ENCODE data around the gene NANOS1.

DNA sequence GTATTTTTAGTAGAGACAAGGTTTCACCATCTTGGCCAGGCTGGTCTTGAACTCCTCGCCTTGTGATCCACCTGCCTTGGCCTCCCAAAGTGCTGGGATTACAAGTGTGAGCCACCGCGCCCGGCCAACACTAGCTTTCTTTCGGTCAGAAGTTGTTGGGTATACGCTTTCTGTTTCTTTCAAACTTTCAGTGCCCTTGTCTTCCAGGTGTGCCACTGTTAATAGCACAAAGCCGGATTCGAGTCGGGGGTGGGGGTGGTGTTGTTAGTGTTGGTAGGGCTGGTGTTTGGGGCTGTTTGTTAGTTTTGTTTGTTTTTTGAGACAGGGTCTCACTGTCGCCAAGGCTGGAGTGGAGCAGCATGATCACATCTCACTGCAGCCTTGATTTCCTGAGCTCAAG is 33.8 kb upstream of the NANOS1 start:
- TF ChIP-seq EZH2 (IDR thresholded peaks at IDR 0.05; ENCODE audit: borderline replicate concordance, low read depth, low read length, severe bottlenecking): no peak
- TF ChIP-seq, protein P1, sequence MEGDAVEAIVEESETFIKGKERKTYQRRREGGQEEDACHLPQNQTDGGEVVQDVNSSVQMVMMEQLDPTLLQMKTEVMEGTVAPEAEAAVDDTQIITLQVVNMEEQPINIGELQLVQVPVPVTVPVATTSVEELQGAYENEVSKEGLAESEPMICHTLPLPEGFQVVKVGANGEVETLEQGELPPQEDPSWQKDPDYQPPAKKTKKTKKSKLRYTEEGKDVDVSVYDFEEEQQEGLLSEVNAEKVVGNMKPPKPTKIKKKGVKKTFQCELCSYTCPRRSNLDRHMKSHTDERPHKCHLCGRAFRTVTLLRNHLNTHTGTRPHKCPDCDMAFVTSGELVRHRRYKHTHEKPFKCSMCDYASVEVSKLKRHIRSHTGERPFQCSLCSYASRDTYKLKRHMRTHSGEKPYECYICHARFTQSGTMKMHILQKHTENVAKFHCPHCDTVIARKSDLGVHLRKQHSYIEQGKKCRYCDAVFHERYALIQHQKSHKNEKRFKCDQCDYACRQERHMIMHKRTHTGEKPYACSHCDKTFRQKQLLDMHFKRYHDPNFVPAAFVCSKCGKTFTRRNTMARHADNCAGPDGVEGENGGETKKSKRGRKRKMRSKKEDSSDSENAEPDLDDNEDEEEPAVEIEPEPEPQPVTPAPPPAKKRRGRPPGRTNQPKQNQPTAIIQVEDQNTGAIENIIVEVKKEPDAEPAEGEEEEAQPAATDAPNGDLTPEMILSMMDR (IDR thresholded peaks at IDR 0.05; ENCODE audit: borderline replicate concordance, extremely low read depth, low read length, poor library complexity, severe bottlenecking): no peak

Measured in DND-41 (cell line).